ENCODE results near the gene MAP4K4. TPM values are rescaled to one million over a fixed set of nuclear protein-coding genes. Genes with fewer than 3 reads are reported as not detected.

Gene MAP4K4
- total RNA-seq, 1 experiment from 2014 or later = 162 TPM

DNA sequence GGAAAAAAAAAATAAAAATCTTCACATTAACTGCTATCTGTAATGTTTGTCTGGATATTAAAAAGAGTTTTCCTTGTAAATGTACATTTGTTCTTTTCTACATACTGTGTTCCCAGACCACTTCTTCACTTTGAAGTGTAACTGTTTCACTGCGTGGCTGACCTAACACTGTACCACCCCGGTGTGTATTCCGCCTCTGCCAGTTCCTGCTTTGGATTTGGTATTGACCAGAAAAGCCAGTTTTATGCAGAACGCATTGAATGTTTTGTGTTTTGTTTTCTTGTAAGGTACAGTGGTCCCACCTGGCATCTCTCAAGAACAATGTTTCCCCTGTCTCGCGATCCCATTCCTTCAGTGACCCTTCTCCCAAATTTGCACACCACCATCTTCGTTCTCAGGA, 166.0 kb downstream of the MAP4K4 start:
- Mint-ChIP-seq H3K27me3 (ENCODE audit: insufficient read depth, unreplicated experiment) (no peaks in the 10 kb centered on the region), H3K36me3 (ENCODE audit: insufficient read depth, unreplicated experiment) (peaks cover 94% of the 10 kb centered on the region), H3K27ac (ENCODE audit: low read depth, unreplicated experiment) (no peak overlapping the region), H3K4me3 (ENCODE audit: unreplicated experiment) (no peak overlapping the region), H3K4me1 (ENCODE audit: insufficient read depth, unreplicated experiment) (no peaks in the 10 kb centered on the region), H3K9me3 (ENCODE audit: unreplicated experiment) (no peaks in the 10 kb centered on the region)
- TF ChIP-seq, protein P1, sequence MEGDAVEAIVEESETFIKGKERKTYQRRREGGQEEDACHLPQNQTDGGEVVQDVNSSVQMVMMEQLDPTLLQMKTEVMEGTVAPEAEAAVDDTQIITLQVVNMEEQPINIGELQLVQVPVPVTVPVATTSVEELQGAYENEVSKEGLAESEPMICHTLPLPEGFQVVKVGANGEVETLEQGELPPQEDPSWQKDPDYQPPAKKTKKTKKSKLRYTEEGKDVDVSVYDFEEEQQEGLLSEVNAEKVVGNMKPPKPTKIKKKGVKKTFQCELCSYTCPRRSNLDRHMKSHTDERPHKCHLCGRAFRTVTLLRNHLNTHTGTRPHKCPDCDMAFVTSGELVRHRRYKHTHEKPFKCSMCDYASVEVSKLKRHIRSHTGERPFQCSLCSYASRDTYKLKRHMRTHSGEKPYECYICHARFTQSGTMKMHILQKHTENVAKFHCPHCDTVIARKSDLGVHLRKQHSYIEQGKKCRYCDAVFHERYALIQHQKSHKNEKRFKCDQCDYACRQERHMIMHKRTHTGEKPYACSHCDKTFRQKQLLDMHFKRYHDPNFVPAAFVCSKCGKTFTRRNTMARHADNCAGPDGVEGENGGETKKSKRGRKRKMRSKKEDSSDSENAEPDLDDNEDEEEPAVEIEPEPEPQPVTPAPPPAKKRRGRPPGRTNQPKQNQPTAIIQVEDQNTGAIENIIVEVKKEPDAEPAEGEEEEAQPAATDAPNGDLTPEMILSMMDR (IDR thresholded peaks at IDR 0.05; ENCODE audit: unreplicated experiment) = no peak
- BruUV-seq (replicated peaks) = no TSS peak
- intact Hi-C loops (cut with micrococcal nuclease) = no loop called here
- POLR2A ChIA-PET = no interaction called here
- CTCF ChIA-PET = interaction anchor here (0.6 to 0.9 kb wide), 2 partner anchors 11 to 411 kb away, joined by 3 read pairs; no protein-coding TSS in a partner anchor
- no peak for DNase-seq (ENCODE audit: unreplicated experiment)

DNA sequence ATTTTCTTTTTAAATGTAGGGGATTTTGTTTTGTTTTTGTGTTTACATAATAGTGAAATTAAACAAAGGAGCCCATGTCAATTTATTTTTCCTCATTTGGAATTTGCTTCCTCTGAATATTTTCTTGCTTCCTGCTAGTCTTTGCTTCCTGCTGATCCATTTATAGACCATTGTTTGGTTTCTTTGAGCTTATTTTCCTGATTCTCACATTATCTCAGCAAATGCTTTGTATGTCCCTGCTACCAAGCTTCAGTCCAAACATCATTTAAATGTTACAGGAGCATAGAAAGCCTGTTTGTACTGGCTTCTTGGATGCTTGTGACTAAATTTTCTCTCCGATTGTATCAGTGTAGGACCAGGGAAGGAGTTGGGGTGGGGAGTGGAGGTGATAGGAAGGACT, 166.9 kb downstream of the MAP4K4 start:
- ChIA-PET CTCF (interaction anchor here (0.9 kb wide), 2 partner anchors 10 to 164 kb away, joined by 3 read pairs; no protein-coding TSS in a partner anchor), POLR2A (no interaction called here)
- BruUV-seq (replicated peaks) = no TSS peak
- intact Hi-C loops (cut with micrococcal nuclease) = no loop called here
- peak overlapping the region; percentile 77 for H3K27ac Mint-ChIP-seq (ENCODE audit: low read depth, unreplicated experiment)
- no peaks in the 10 kb centered on the region for H3K4me1 Mint-ChIP-seq (ENCODE audit: insufficient read depth, unreplicated experiment)
- no peak overlapping the region for H3K4me3 Mint-ChIP-seq (ENCODE audit: unreplicated experiment)
- peaks cover 95% of the 10 kb centered on the region for H3K36me3 Mint-ChIP-seq (ENCODE audit: insufficient read depth, unreplicated experiment)
- DNase-seq (ENCODE audit: unreplicated experiment) = no peak
- TF ChIP-seq, protein P1 (IDR thresholded peaks at IDR 0.05; ENCODE audit: unreplicated experiment) = no peak
- H3K9me3 Mint-ChIP-seq (ENCODE audit: unreplicated experiment) = no peaks in the 10 kb centered on the region
- no peaks in the 10 kb centered on the region for H3K27me3 Mint-ChIP-seq (ENCODE audit: insufficient read depth, unreplicated experiment)

DNA sequence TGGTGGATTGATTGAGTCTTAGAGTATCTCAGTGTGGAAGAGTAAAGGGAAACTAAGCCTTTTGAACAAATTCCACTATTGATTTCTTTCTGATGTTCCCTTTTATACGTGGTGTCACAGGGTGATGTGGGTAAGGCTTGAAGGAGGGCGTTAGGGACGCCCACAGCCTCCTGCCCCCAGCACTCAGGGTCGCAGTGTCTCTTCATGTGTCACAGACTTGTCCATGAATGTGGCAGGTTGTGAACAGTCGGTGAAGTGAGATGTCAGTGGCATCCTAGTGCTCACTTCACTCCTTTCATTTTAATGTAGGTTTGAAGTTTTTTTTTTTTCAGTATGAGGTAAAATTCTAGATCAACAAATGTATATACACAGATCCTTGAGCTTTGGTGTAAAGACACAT, 171.0 kb downstream of the MAP4K4 start:
- Mint-ChIP-seq H3K4me3 (ENCODE audit: unreplicated experiment) (no peak overlapping the region), H3K27me3 (ENCODE audit: insufficient read depth, unreplicated experiment) (no peaks in the 10 kb centered on the region), H3K9me3 (ENCODE audit: unreplicated experiment) (no peaks in the 10 kb centered on the region), H3K4me1 (ENCODE audit: insufficient read depth, unreplicated experiment) (no peaks in the 10 kb centered on the region), H3K36me3 (ENCODE audit: insufficient read depth, unreplicated experiment) (peaks cover 95% of the 10 kb centered on the region), H3K27ac (ENCODE audit: low read depth, unreplicated experiment) (no peak overlapping the region)
- TF ChIP-seq, protein P1 (IDR thresholded peaks at IDR 0.05; ENCODE audit: unreplicated experiment) = no peak
- no TSS peak for BruUV-seq (replicated peaks)
- CTCF ChIA-PET = interaction anchor here (0.6 to 3.5 kb wide), 6 partner anchors 15 to 566 kb away, joined by 3 to 16 read pairs (median 4); no protein-coding TSS in a partner anchor
- intact Hi-C loops (cut with micrococcal nuclease) = no loop called here
- no peak for DNase-seq (ENCODE audit: unreplicated experiment)
- POLR2A ChIA-PET = interaction anchor here (0.6 to 1.0 kb wide), 3 partner anchors 9 to 92 kb away, joined by 3 to 5 read pairs (median 4); no protein-coding TSS in a partner anchor

DNA sequence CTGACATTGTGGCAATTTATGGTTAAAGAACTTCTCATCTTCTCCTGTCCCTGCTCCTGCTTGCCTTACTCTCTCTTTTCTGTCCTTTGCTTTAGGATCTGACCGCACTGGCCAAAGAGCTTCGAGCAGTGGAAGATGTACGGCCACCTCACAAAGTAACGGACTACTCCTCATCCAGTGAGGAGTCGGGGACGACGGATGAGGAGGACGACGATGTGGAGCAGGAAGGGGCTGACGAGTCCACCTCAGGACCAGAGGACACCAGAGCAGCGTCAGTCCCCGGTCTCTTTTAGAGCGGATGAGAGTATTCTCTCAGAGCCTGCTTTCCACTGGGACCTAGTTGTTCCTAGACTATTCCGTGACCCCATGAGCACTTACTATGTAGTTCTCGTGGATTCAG, 172.0 kb downstream of the MAP4K4 start:
- H3K4me1 Mint-ChIP-seq (ENCODE audit: insufficient read depth, unreplicated experiment) = no peaks in the 10 kb centered on the region
- no peak for DNase-seq (ENCODE audit: unreplicated experiment)
- intact Hi-C loops (cut with micrococcal nuclease) = no loop called here
- no TSS peak for BruUV-seq (replicated peaks)
- H3K36me3 Mint-ChIP-seq (ENCODE audit: insufficient read depth, unreplicated experiment) = peaks cover 97% of the 10 kb centered on the region
- CTCF ChIA-PET = interaction anchor here (0.6 to 3.5 kb wide), 5 partner anchors 9 to 151 kb away, joined by 3 to 16 read pairs (median 6); no protein-coding TSS in a partner anchor
- no peaks in the 10 kb centered on the region for H3K27me3 Mint-ChIP-seq (ENCODE audit: insufficient read depth, unreplicated experiment)
- H3K9me3 Mint-ChIP-seq (ENCODE audit: unreplicated experiment) = no peaks in the 10 kb centered on the region
- no peak overlapping the region for H3K27ac Mint-ChIP-seq (ENCODE audit: low read depth, unreplicated experiment)
- POLR2A ChIA-PET = no interaction called here
- H3K4me3 Mint-ChIP-seq (ENCODE audit: unreplicated experiment) = no peak overlapping the region
- TF ChIP-seq, protein P1 (IDR thresholded peaks at IDR 0.05; ENCODE audit: unreplicated experiment) = no peak

Measured in MCF 10A (cell line).